Common myeloid progenitor, CD34-positive (primary cell): Measurements from ENCODE around the gene GPRC5D.

Experiments
- CTCF ChIA-PET: fragments of 350-600 bp; sonication (Branson Sonifier 250); formaldehyde crosslinking; loops from one replicate; lab custom pipeline; 2021; ENCODE audit warnings: antibody characterized with exemption; lab: Charles Lee
- POLR2A ChIA-PET: fragments of 350-600 bp; sonication (Branson Sonifier 250); formaldehyde crosslinking; loops from one replicate; lab custom pipeline; 2021; ENCODE audit warnings: antibody characterized with exemption; lab: Charles Lee
- DNase-seq, 3 donors: peaks; one replicate each; pipeline versions ENCODE4 v3.0.0 to v3.0.0-alpha.2; 2013
- H3K27ac ChIP-seq, 2 experiments: 1 replicate in 1 of 2; 2 replicates in 1 of 2; pipeline ENCODE4 v1.7.0; 2013; ENCODE audit warnings: inconsistent platforms in 2 of 2, low read length in 2 of 2, mild to moderate bottlenecking in 2 of 2, low read depth in 1 of 2, moderate library complexity in 1 of 2; ENCODE audit not compliant: severe bottlenecking in 2 of 2, insufficient read depth in 1 of 2, poor library complexity in 1 of 2
- H3K27me3 ChIP-seq, 5 experiments: replicated peaks in 2 of 5; 1 replicate in 3 of 5; 2 replicates in 2 of 5; pipeline versions ENCODE4 v1.6.1 to v1.7.0; 2013; ENCODE audit warnings: low read length in 4 of 5, mild to moderate bottlenecking in 2 of 5, moderate library complexity in 2 of 5, inconsistent platforms in 1 of 5; ENCODE audit not compliant: insufficient read depth in 5 of 5, control insufficient read depth in 4 of 5
- H3K36me3 ChIP-seq, 4 experiments: 1 replicate in 2 of 4; 2 replicates in 2 of 4; pipeline versions ENCODE4 v1.6.1 to v1.7.0; 2013; ENCODE audit warnings: low read length in 3 of 4, control low read depth in 1 of 4, mild to moderate bottlenecking in 1 of 4; ENCODE audit not compliant: control insufficient read depth in 4 of 4, insufficient read depth in 4 of 4
- H3K4me1 ChIP-seq, 4 experiments: 1 replicate in 3 of 4; 2 replicates in 1 of 4; pipeline versions ENCODE4 v1.6.1 to v1.7.1; 2013; ENCODE audit warnings: low read length in 3 of 4, mild to moderate bottlenecking in 3 of 4, control low read depth in 1 of 4, inconsistent platforms in 1 of 4, moderate library complexity in 1 of 4; ENCODE audit not compliant: control insufficient read depth in 4 of 4, insufficient read depth in 4 of 4; ENCODE audit errors: control extremely low read depth in 1 of 4
- H3K4me3 ChIP-seq, 7 experiments: 1 replicate in 4 of 7; 2 replicates in 3 of 7; pipeline versions ENCODE4 v1.5.1 to v1.7.0; 2013; ENCODE audit warnings: mild to moderate bottlenecking in 7 of 7, low read length in 6 of 7, moderate library complexity in 6 of 7, inconsistent platforms in 2 of 7, low read depth in 2 of 7, control low read depth in 1 of 7; ENCODE audit not compliant: insufficient read depth in 4 of 7, control insufficient read depth in 1 of 7; ENCODE audit errors: extremely low read depth in 1 of 7
- H3K9me3 ChIP-seq, 5 experiments: 1 replicate in 4 of 5; 2 replicates in 1 of 5; pipeline versions ENCODE4 v1.6.1 to v1.7.1; 2013; ENCODE audit warnings: low read length in 4 of 5, mild to moderate bottlenecking in 2 of 5, inconsistent platforms in 1 of 5, low read depth in 1 of 5, moderate library complexity in 1 of 5; ENCODE audit not compliant: control insufficient read depth in 4 of 5, insufficient read depth in 2 of 5; ENCODE audit errors: control extremely low read depth in 1 of 5
- whole genome bisulfite sequencing: methylation state at CpG from one replicate; pipeline ENCODE4 v1.1.5; 2013; ENCODE audit not compliant: insufficient coverage; 5-methylcytosine and 5-hydroxymethylcytosine counted together

Gene GPRC5D

DNA sequence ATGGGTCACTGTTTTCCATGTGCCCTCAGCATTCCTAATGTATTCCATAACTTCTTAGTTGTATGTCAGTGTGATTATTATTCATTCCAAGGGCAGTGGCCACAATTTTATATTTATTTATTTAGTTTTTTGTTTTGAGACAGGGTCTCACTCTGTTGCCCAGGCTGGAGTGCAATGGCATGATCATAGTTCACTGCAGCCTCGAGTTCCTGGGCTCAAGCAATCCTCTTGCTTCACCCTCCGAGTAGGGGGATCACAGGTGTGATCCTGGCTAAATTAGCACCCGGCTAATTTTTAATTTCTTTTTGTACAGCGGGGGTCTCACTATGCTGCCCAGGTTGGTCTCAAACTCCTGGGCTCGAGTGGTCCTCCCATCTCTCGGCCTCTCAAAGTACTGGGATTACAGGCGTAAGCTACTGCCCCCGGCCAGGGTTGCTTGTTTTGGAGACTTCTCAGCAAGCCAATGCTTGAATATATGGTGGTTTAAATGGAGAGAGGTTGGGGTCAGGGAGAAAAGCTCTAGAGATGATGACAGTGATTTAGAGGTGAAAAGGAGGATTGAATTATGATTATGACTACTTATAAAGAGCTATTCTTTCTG is 53.0 kb downstream of the GPRC5D start:
- Histone ChIP-seq H3K36me3 (no peaks in the 10 kb centered on the region), H3K4me1 (peaks cover 0 to 6% (median 3%) of the 10 kb centered on the region in 4 experiments), H3K27ac (no peak overlapping the region), H3K27me3 (no peaks in the 10 kb centered on the region), H3K4me3 (no peak overlapping the region), H3K9me3 (no peaks in the 10 kb centered on the region)
- POLR2A ChIA-PET: no interaction called here
- no peak for DNase-seq
- CTCF ChIA-PET: interaction anchor here (0.6 to 1.1 kb wide), 3 partner anchors 28 to 314 kb away, joined by 3 to 4 read pairs (median 3); no protein-coding TSS in a partner anchor
- WGBS: 100% methylated on average over 8 of the region's 8 CpGs

DNA sequence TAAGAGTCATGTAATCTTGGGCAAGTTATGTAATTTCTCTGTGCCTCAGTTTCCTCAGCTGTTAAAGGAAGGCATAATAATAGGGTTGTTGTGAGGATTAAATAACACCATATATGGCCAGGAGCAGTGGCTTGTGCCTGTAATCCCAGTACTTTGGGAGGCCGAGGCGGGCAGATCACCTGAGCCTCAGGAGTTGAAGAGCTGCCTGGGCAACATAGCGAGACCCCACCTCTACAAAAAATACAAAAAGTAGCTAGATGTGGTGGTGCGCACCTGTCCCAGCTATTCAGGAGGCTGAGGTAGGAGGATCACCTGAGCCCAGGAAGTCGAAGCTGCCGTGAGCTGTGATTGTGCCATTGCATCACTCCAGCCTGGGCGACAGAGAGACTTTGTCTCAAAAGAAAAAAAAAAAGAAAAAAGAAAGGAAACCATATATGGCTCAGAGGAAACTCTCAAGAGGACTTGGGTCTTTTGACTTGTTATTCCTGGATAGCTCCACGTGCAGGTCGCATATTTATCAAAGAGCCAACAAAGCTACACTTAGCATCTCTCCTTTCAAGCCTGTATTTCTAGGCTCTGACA is 53.7 kb downstream of the GPRC5D start:
- no peak for DNase-seq
- Histone ChIP-seq H3K27me3 (peaks cover 0 to under 1% (median 0%) of the 10 kb centered on the region in 5 experiments), H3K9me3 (no peaks in the 10 kb centered on the region), H3K36me3 (no peaks in the 10 kb centered on the region), H3K27ac (no peak overlapping the region), H3K4me1 (no peaks in the 10 kb centered on the region), H3K4me3 (no peak overlapping the region)
- 96% methylated on average over 8 of the region's 9 CpGs for WGBS
- ChIA-PET POLR2A (no interaction called here), CTCF (interaction anchor here (0.6 to 1.0 kb wide), 2 partner anchors 27 to 315 kb away, joined by 3 to 4 read pairs; no protein-coding TSS in a partner anchor)

DNA sequence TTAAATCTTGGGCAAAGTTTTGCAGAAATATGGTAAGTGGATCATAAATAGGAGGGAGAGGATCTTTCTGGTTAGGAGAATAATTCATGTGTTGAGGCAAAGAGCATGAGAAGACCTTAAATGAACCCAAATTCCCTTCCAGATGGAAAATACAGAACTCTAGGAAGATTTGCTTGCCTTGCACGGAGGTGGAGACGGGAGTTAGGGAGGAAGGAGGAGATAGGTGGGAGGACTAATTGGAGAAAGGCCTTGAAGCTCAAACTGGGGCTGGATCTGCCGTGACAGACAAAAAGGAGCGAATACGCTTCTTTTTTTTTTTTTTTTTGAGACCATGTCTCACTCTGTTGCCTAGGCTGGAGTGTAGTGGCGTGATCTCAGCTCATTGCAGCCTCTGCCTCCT is 54.7 kb downstream of the GPRC5D start:
- Histone ChIP-seq H3K27ac (no peak overlapping the region), H3K27me3 (peaks cover 0 to 9% (median 4%) of the 10 kb centered on the region in 5 experiments), H3K36me3 (no peaks in the 10 kb centered on the region), H3K9me3 (no peaks in the 10 kb centered on the region), H3K4me1 (no peaks in the 10 kb centered on the region), H3K4me3 (no peak overlapping the region)
- WGBS: 96% methylated on average over 6 of the region's 6 CpGs
- no peak for DNase-seq
- ChIA-PET CTCF (no interaction called here), POLR2A (interaction anchor here (0.6 kb wide), 1 partner anchor 857 kb away, joined by 3 read pairs; no protein-coding TSS in a partner anchor)

DNA sequence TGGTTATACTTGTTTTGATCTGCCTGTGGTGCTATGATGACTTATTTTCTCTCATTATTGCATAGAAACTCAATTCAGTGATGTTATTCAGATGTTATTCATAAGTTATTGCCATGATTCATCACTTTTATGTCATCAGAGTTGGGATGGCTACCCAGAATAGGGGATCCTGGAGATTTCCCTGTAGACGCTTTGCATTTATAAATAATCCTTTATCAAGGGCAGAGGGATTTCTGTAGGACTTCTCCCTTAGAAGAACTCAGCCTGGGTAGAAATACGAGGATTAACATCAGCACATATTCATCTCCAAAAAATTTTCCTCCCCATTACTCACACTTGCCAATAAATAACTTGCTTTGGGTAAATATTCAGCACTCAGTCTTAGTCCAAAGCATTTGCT is 55.7 kb downstream of the GPRC5D start:
- POLR2A ChIA-PET: interaction anchor here (0.7 kb wide), 1 partner anchor 339 kb away, joined by 3 read pairs; no protein-coding TSS in a partner anchor
- Histone ChIP-seq H3K4me3 (no peak overlapping the region), H3K27ac (no peak overlapping the region), H3K4me1 (peaks cover 0 to 7% (median 7%) of the 10 kb centered on the region in 4 experiments), H3K27me3 (peaks cover 0 to 20% (median 9%) of the 10 kb centered on the region in 5 experiments), H3K36me3 (no peaks in the 10 kb centered on the region), H3K9me3 (no peaks in the 10 kb centered on the region)
- 100% methylated on average over 1 of the region's 2 CpGs for WGBS
- CTCF ChIA-PET: no interaction called here
- no peak for DNase-seq

DNA sequence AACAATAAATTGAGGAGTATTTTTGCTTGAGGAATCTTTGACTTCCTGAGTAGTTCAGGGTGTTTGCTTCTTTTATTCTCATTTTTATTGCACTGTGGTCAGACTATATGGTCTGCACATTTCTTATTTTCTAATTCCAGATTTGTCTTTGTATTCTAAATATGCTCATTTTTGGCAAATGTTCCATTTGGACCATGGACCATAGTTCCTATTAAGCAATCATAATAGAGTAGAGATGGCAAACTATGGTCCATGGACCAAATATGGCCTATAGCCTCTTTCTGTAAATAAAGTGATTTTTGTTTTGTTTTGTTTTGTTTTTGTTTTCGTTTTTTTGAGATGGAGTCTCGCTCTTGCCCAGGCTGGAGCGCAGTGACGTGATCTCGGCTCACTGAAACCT is 58.5 kb downstream of the GPRC5D start:
- Histone ChIP-seq H3K36me3 (no peaks in the 10 kb centered on the region), H3K27ac (no peak overlapping the region), H3K4me1 (peaks cover 0 to 17% (median 16%) of the 10 kb centered on the region in 4 experiments), H3K9me3 (no peaks in the 10 kb centered on the region), H3K4me3 (no peak overlapping the region), H3K27me3 (peaks cover 0 to 28% (median 10%) of the 10 kb centered on the region in 5 experiments)
- DNase-seq: no peak
- WGBS: 89% methylated on average over 5 of the region's 5 CpGs
- ChIA-PET CTCF (interaction anchor here (1.4 to 1.6 kb wide), 2 partner anchors 15 to 19 kb away, joined by 3 to 4 read pairs; no protein-coding TSS in a partner anchor), POLR2A (no interaction called here)

DNA sequence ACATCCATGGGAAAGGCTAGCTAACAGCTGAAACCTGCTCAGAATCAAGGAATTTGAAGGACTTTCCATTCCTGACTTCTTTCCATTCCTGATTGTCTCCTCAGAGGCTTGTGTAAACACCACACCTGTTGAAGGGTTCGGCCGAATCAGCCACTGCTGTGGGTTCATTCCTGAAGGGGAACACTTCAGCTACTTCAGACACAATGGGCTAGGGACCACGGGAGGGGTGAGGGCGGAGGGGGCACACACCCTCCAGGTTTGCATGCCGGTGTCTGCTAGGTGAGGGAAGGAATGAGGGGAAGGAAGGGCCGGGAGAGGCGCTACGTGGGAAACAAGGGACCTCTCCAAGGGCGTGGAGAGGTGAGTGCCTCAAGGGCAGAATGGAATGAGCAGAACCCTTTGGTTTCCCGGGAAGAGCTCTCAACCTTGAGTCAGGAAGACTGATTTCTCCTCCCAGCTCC is 59.3 kb downstream of the GPRC5D start:
- ChIA-PET POLR2A (no interaction called here), CTCF (interaction anchor here (1.3 to 1.6 kb wide), 3 partner anchors 16 to 20 kb away, joined by 3 to 4 read pairs (median 3); no protein-coding TSS in a partner anchor)
- Histone ChIP-seq H3K9me3 (no peaks in the 10 kb centered on the region), H3K36me3 (no peaks in the 10 kb centered on the region), H3K4me3 (no peak overlapping the region), H3K4me1 (peaks cover 0 to 17% (median 16%) of the 10 kb centered on the region in 4 experiments), H3K27me3 (peaks cover 0 to 28% (median 11%) of the 10 kb centered on the region in 5 experiments), H3K27ac (no peak overlapping the region)
- DNase-seq: no peak
- 81% methylated on average over 10 of the region's 10 CpGs for WGBS
